ENCODE results near the gene FAM187B.

- TF ChIP-seq POLR2AphosphoS5 (IDR thresholded peaks at IDR 0.05; ENCODE audit: low read depth, low read length), result no peak
- TF ChIP-seq, protein P1, sequence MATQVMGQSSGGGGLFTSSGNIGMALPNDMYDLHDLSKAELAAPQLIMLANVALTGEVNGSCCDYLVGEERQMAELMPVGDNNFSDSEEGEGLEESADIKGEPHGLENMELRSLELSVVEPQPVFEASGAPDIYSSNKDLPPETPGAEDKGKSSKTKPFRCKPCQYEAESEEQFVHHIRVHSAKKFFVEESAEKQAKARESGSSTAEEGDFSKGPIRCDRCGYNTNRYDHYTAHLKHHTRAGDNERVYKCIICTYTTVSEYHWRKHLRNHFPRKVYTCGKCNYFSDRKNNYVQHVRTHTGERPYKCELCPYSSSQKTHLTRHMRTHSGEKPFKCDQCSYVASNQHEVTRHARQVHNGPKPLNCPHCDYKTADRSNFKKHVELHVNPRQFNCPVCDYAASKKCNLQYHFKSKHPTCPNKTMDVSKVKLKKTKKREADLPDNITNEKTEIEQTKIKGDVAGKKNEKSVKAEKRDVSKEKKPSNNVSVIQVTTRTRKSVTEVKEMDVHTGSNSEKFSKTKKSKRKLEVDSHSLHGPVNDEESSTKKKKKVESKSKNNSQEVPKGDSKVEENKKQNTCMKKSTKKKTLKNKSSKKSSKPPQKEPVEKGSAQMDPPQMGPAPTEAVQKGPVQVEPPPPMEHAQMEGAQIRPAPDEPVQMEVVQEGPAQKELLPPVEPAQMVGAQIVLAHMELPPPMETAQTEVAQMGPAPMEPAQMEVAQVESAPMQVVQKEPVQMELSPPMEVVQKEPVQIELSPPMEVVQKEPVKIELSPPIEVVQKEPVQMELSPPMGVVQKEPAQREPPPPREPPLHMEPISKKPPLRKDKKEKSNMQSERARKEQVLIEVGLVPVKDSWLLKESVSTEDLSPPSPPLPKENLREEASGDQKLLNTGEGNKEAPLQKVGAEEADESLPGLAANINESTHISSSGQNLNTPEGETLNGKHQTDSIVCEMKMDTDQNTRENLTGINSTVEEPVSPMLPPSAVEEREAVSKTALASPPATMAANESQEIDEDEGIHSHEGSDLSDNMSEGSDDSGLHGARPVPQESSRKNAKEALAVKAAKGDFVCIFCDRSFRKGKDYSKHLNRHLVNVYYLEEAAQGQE (IDR thresholded peaks at IDR 0.05; ENCODE audit: insufficient read depth in 1 of 2, low read depth in 2 of 2, low read length in 2 of 2), result no peak
- no peak for TF ChIP-seq TAF1 (IDR thresholded peaks at IDR 0.05; ENCODE audit: borderline replicate concordance, insufficient read depth, low read length)
- TF ChIP-seq SIN3A (IDR thresholded peaks at IDR 0.05; ENCODE audit: borderline replicate concordance, insufficient read depth, low read length), result no peak
These were observed 16.9 kb downstream of the FAM187B start for GRCh38 chr19:35211545-35212230.
